A375 (cell line): ENCODE measurements around the gene JMJD6. TPM values are rescaled to one million over a fixed set of nuclear protein-coding genes. Genes with fewer than 3 reads are reported as not detected.
A peak's percentile ranks its signal among the peaks of the same experiment; 100 is the strongest.

Experiments used
- small RNA-seq: library from RNA; depleted of rRNA; stranded (forward); fragments of <200 nt; gene quantifications from one replicate; pipeline ENCODE3, GENCODE V24; 2014
- total RNA-seq: library from RNA; depleted of rRNA; stranded (reverse); fragments of >200 nt; shearing (Covaris generic); gene quantifications from 2 replicates; pipeline ENCODE4 v1.2.3, GENCODE V29; 2014; rRNA removed

The JMJD6 gene
- 31.8 and 33.3 TPM in 2 replicates for total RNA-seq

GRCh38 chr17:76726231-76726775 lies at the start of gene JMJD6:
Gene JMJD6, minus strand, starts transcription at chr17:76726606. Its CDS starts 131 bp downstream, at chr17:76726475.

GRCh38 chr17:76737676-76738467 lies 11.5 kb upstream of the JMJD6 start, which contains the start of gene MFSD11:
Gene MFSD11, plus strand, starts transcription at chr17:76738119. Its CDS starts 234 bp downstream, at chr17:76738353.

DNA sequence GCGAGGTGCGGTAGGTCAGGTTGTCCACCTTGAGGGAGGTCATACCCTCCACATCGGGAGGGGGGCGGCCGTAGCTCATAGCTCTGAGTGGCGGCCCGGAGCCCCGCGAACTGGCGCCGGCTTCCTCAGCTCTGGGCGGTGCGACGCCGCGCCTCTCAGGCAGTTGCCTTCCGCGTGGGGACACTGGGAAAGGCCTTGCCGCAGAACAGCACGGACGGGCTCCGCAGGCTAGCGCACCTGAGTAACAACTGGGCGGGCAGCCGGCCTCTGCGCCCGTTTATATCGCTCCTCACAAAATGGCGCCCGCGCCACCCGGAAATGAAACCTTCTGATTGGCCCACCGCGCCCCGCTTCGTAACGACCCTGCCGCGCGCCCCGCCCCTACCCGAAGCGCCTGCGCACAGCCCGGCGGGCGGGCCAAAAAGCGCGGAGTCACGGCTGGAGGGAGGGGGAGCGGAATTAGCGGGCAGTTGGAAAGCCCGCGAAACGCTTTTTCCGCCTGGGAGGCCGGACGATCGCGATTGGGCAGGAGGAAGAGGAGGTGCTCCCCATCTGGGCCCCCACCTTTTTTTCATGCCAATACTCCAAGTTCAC lies 10.8 kb upstream of the JMJD6 start, which contains the start of gene SRSF2:
TSS of gene SRSF2 (minus strand) at position 250 of the 594 bp plus-strand sequence. CDS start at position 79, 171 bp downstream.

DNA sequence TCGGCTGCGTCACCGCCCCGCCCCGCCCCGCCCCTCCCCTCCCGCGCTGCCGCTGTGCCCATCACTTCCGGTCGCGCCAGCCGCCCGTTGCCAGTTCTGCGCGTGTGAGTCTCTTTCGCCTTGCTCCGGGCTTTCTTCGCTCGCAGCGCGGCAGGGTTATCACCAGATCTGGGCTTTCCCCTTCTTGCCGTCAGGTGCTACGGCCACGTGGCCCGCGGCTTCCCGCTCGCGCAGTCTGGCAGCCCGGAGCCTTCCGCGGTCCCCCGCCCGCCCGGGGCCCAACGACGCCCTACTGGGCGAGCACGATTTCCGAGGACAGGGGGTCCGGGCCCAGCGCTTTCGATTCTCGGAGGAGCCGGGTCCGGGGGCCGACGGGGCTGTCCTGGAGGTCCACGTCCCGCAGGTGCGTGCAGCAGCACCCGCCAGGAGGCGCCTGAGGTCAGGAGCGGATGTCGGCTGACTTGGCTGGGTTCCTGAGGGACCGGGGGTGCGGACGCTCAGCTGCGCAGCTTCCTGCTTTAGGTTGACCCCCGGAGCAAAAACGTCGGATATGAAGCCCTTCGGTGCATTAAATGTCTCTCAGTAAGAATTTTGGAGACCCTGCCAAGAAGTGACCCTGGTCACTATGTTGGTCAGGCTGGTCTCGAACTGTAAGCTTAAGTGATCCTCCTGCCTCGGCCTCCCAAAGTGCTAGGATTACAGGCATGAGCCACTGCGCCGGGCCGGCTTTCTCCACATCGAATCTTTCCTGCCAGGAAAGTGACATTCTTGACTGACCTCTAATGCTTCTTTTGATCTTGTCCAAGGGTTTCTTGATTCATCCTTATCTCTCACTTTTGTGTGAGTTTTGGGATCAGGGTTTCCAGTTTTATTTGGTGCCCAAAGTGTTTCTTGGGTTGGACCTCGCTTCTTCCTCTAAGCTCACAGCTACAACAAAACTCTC lies 641 bp upstream of the JMJD6 start, which contains the start of gene METTL23:
TSS of gene METTL23 (plus strand) at position 64 of the 943 bp plus-strand sequence. CDS start 2,872 bp downstream, outside the sequence.

GRCh38 chr17:76710863-76711611 lies 15.4 kb downstream of the JMJD6 start, which contains the start of gene MXRA7:
Gene MXRA7, minus strand, starts transcription at chr17:76710965. Its CDS starts 19 bp downstream, at chr17:76710946.

Small RNAs within 50 kb of the gene (small RNA-seq; reads per million reads assigned to genes)
- gene AC005837.3 (not detected), gene RF02271 (not detected), gene RNU6-97P (not detected), gene RNY4P36 (0.46 reads per million, percentile 17 among the genes with 10 or more reads in this experiment)

Other genes with a start within 250 kb of the JMJD6 start
- gene RHBDF2, start 225.2 kb downstream of the JMJD6 start, total RNA-seq: 12.6 and 14.4 TPM in 2 replicates
- gene CYGB, start 188.9 kb downstream of the JMJD6 start, total RNA-seq: 2.4 TPM in 1 of 2 replicates, not detected in the other
- gene PRCD, start 186.6 kb downstream of the JMJD6 start, total RNA-seq: 0.24 TPM in 1 of 2 replicates, not detected in the other
- 2.8 and 6.1 TPM in 2 replicates for gene ST6GALNAC2, start 140.7 kb downstream of the JMJD6 start, total RNA-seq
- gene ST6GALNAC1, start 82.8 kb downstream of the JMJD6 start, total RNA-seq: not detected in 2 replicates
- gene MXRA7, start 15.6 kb downstream of the JMJD6 start, total RNA-seq: 49.4 and 57.9 TPM in 2 replicates
- 37.5 and 40.5 TPM in 2 replicates for gene METTL23, start 233 bp upstream of the JMJD6 start, total RNA-seq
- gene SRSF2, start 10.7 kb upstream of the JMJD6 start, total RNA-seq: 460 and 490 TPM in 2 replicates
- 10.0 and 14.7 TPM in 2 replicates for gene MFSD11, start 11.5 kb upstream of the JMJD6 start, total RNA-seq
- gene MGAT5B, start 141.8 kb upstream of the JMJD6 start, total RNA-seq: 9.9 and 15.8 TPM in 2 replicates